ENCODE results near the gene LRCOL1.

DNA sequence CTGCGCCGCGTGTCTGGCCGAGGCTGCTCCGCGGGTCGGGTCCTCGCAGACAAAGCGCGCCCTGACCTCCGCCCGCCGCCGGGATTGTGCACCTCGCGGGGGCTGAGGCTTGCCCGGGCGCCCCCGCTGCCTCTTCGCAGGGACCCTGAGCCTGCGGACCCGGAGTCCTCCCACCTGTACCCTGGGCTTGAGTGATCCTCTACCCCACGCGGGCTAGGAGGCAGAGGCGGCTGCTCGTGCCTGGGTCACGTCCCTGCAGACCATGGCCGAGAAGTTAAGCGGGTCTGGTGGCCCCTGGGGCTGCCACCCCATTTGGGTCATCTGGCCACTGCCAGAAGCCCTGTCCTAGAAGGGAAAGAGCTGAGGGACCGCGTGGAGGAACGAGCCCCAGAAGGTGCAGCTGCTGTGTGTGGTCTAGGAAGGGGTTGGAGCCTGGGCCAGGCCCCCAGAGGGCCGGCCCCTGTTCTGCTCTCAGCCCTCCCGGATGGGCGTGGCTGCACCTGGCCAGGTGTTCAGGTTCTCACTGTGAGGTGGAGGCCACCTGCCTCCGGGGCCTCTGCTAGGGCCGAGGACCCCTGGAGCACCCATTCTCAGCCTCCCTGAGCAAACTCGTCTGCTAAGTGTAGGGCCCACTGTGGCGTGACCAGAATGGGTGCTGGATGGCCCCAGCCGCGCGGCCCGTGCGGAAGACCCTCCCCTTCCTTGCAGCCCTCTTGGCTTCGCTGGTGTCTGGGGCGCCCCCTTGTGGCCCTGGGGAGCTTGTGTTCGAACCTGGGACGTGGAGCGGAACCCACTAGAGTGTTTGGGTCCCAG, 49.6 kb downstream of the LRCOL1 start:
- TF ChIP-seq, protein P1, sequence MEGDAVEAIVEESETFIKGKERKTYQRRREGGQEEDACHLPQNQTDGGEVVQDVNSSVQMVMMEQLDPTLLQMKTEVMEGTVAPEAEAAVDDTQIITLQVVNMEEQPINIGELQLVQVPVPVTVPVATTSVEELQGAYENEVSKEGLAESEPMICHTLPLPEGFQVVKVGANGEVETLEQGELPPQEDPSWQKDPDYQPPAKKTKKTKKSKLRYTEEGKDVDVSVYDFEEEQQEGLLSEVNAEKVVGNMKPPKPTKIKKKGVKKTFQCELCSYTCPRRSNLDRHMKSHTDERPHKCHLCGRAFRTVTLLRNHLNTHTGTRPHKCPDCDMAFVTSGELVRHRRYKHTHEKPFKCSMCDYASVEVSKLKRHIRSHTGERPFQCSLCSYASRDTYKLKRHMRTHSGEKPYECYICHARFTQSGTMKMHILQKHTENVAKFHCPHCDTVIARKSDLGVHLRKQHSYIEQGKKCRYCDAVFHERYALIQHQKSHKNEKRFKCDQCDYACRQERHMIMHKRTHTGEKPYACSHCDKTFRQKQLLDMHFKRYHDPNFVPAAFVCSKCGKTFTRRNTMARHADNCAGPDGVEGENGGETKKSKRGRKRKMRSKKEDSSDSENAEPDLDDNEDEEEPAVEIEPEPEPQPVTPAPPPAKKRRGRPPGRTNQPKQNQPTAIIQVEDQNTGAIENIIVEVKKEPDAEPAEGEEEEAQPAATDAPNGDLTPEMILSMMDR (IDR thresholded peaks at IDR 0.05), result peak; percentile 39 to 57 (median 49)
- TF ChIP-seq POLR2A (IDR thresholded peaks at IDR 0.05), result no peak
